ENCODE data around the gene ASB15.

DNA sequence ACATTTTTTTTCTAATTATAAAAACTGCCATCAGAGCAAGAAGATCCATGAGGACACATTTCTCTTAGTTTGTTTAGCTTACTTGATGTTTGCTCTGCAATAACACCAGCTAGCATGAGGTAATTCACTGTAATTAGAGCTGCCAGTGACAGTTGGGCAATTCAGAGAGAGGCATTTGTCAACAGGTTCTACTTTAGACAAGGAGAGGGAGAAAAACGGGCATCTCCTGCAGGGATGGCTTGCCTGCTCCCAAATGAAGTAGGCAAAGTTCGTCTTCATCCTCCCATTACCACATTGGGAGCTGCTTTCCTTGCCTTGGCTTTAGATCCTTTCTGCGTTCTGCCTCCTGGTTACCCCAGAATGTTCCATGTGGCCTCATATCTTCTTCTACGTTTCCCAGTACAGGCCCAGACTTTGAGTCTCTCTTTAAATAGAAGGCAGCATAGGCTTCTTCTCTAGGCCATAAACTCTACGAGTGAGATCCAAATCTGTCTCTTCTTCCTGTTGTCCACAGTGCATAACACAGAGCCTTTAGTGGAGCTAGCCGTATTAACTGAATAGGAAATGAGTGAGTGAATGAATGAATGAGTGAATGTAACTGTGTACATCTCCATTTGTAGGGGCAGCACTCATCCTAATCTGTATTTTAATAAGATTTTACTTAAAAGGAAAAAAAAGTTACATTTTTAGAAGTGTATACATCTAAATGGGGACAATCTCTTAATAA is 21.2 kb downstream of the ASB15 start:
- TF ChIP-seq POLR2AphosphoS5 (IDR thresholded peaks at IDR 0.05) = no peak
- no peak for TF ChIP-seq POLR2A (IDR thresholded peaks at IDR 0.05)
- TF ChIP-seq EP300 (IDR thresholded peaks at IDR 0.05) = no peak
